ENCODE measurements around the gene FAM222B.

- TF ChIP-seq CTCF (IDR thresholded peaks at IDR 0.05) (no peak), EZH2 (IDR thresholded peaks at IDR 0.05; ENCODE audit: borderline replicate concordance, insufficient read depth, low read depth, low read length, poor library complexity, severe bottlenecking) (no peak)
Observed at GRCh38 chr17:28714281-28714680, 128.3 kb downstream of the FAM222B start.
